GM18909 (cell line): ENCODE results near the gene LIPG.
A peak's percentile ranks its signal among the peaks of the same experiment; 100 is the strongest.
"Not testable (repeated sequence)": the region's sequence is repeated elsewhere in the genome, so short reads cannot be mapped to it uniquely, and the experiment has no call there.

Source experiments
- ATAC-seq: cut with Tn5 transposase; IDR thresholded peaks from one replicate; pipeline ENCODE4 v1.9.1; 2021; ENCODE audit warnings: mild to moderate bottlenecking; ENCODE audit not compliant: unreplicated experiment, poor library complexity

LIPG gene

DNA sequence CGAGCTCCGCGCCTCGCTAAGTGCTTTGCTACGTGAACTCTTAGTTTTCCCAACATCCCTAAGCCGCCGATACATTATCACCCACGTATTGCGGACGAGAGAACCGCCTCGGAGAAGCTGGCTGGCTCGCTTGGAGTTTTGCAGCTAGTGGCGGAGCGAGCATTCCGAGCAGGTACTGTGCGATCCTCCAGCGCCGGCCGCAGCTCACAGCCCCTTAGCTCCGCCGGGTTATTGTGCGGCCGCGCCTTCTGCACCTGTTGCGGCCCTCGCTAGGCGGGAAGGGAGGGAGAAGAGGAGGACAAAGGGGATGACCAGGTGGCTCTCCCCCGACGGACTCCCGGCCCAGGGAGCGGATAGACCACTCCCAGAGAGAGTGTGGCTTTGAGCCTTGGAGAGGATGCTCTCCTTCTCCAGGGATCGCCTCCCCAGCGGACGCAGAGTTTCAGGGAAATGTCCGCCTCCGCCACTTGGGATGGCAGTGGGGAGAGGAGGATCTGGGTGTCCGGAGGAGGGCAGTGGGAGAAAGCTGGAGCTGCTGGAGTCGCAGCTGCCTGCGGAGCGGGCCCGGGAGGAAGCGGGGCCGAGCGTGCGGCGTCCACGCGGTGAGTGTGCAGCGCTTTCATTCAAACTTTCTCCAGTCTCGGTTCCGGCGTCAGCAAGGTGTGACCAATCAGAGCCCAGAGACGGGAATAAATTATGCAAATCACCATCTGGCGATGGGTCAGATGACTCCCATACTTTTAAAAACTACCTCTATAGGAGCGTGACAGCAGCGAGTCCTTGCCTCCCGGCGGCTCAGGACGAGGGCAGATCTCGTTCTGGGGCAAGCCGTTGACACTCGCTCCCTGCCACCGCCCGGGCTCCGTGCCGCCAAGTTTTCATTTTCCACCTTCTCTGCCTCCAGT, at the start of gene LIPG:
TSS of gene LIPG (plus strand) at position 769 of the 905 bp plus-strand sequence. CDS start 252 bp downstream, outside the sequence.
- ATAC-seq: peak; percentile 80

- not testable (repeated sequence) for ATAC-seq
Observed at GRCh38 chr18:49512876-49513275, 49.0 kb upstream of the LIPG start.

- ATAC-seq: no peak
Observed at GRCh38 chr18:49514577-49514976, 47.3 kb upstream of the LIPG start.

- ATAC-seq: not testable (repeated sequence)
Observed at GRCh38 chr18:49515003-49515402, 46.9 kb upstream of the LIPG start.

DNA sequence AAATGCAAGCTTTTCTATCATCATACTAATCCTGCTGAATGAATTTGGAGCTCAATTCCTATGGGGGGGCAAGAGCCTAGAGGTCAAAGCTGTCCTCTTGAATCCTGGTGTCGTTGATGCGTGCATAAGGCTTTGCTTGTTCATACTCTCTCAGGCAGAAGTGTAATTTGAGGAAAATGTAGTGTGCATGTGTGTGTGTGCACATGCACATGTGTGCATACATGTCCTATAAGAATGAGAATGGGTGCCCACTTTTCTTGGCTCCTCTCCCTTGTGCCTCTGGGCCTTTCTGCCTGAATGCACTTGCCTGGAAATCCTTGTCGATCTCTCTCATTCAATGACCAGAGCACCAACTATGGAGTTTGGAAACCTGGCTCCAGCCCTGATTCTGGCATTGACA, 46.3 kb upstream of the LIPG start:
- no peak for ATAC-seq

DNA sequence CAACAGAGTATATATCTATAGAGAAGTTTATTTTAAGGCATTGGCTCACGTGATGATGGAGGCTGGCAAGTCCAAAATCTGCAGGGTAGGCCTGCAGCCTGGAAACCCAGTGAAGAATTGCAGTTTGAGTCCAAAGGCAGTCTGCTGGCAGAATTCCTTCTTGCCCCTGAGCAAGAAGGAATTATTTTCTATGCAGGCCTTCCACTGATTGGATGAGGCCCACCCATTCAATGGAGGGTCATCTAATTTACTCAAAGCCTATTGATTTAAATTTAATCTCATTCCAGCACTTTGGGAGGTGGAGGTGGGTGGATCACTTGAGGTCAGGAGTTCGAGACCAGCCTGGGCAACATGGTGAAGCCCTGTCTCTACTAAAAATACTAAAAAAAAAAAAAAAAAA, 44.4 kb upstream of the LIPG start:
- ATAC-seq: no peak

DNA sequence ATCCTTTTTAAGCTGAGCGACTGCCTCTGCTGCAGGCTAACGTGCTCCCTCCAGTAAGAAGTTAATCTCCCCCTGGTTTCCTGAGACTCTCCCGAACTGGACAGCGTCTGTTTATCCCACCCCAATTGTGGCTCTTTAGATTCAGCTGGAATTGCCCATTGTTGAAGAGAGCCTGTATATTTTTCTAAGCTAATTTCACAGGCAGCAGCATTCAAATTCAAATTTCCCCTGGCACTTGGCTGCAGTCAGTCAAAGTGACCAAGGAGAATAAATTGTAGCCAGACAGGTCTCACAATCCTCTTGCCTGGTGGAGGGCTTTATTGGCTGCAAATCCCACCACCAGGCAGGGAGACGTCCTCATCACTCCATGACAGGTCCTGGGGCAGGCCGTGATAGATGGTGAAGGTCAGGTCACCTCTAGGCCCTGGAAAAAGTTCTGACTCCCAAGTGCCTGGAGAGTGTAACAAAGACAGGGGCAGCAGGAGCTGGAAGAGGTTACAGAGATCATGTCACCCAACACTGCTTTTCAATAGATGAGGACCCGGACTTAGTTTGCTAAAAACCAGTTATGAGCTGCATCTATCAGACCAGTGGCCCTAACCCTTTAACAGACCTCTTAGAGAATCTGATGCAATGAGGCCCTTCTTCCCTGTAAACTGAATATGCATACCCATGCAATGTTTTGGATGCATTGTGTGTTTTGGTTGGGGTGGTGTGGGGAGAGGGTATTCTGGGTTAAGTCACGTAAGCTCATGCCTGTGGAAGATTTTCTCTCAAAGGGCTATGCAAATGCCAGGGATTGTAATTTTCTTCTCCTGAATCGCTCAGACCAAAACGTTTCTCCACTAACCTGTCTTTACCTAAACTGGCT, 42.5 kb upstream of the LIPG start:
- ATAC-seq: no peak

DNA sequence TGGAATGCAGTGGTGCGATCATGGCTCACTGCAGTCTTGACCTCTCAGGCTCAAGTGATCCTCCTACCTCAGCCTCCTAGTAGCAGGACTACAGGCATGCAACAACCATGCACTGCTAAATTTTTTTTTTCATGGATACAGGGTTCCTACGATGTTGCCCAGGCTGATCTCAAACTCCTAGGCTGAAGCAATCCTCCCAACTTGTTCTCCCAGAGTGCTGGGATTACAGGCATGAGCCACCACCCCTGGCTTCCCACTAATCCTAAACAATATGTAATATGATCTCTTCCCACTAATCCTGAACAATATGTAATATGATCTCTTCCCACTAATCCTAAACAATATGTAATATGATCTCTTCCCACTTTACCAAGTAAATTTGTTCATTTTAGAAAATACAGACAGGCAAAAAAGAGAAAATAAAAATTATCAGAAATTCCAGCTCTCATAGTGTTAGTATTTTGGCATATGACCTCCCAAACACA, 41.2 kb upstream of the LIPG start:
- no peak for ATAC-seq

DNA sequence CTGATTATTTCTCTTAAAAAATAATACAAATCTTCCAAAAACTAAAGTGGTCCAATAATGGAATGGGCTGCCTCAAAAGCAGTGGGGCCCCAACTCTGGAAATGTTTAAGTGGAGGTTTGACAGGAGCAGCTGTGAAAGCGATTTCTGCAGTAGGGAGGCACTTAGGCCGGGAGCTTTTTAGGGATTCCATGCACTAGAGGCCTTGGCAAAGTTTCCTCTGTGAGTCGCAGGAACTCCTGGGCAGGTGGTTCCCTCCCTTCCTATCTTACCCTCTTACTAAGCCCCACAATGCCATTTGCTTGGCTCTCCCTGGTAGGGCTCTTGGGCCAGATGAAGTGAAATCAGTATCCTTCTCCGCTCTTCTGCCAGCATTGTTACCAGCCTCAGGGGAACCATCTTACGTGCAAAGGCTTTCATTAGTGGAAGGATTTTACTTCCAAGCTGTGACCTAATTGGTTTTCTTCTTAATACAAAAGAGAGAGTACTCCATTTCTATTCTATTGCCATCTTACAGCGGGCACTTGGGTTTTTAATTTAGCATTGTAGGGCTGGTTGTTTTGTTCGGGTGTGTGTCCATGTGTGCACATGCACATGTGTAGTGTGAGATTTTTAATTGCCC, 40.5 kb upstream of the LIPG start:
- ATAC-seq: no peak

GRCh38 chr18:49523580-49524093, 38.2 kb upstream of the LIPG start:
- not testable (repeated sequence) for ATAC-seq

- no peak for ATAC-seq
Observed at GRCh38 chr18:49524349-49524748, 37.5 kb upstream of the LIPG start.

DNA sequence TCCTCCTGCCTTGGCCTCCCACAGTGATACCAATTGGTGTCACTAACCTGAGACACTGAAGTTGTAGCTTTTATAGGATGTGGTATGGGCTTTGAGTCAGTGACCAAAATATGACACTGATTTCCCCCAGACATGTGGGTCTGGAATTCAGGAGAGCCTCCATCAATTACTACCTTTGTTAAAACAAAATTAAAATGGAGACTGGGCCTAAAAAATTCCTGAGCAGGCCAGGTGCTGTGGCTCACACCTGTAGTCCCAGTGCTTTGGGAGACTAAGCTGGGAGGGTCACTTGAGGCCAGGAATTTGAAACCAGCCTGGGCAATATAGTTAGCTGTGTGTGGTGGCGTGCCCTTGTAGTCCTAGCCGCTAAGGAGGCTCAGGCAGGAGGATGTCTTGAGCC, 36.9 kb upstream of the LIPG start:
- no peak for ATAC-seq

DNA sequence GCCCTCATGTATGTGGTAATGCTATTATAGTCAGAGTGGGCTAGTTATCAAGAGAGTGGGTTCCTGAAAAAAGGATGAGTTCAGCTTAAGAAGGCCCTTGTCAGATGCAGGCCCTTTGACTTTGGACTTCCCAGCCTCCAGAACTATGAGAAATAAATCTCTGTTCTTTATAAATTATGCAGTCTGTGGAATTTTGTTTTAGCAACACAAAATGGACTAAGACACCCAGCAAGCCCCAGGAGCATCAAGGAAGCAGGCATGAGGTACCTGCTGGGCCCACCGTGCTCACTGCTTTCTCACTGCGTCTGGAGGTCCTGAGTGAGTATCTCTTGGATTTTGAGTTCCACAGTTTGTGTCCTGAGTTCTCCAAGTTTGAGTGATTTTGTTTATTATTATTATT, 35.9 kb upstream of the LIPG start:
- ATAC-seq: no peak

DNA sequence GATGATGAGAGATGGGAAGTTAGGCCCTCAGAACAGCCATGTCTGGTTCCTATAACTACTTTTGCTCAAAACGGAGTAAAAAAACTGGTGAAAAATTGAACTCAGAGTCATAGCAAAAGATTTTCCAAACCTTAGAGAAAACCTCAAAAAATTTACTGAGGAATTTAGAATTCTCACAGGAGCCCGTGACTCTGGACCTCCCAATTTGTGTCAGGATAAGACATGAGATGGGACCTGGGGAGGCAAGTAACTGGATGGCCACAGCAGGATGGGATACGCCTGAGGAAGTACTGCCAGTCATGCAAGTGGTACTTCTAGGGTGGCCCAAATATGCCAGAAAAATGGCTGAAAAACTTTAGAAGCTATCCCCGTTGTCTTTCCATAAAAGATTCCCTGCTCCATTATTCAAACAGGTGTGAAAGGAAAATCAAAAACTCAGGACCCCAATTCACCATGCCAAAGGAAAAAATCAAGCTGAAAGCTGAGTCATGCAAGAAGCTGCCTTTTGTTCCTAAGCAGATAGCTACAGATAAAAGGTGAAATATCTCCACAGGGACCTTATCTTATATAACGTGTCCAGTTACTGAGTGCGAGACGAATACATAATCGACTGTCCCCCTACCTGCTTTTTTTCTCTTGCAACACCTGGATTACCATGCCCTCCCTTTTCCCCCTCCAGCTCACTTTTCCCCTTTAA, 34.1 kb upstream of the LIPG start:
- ATAC-seq: no peak

- ATAC-seq: no peak
Observed at GRCh38 chr18:49529596-49529995, 32.3 kb upstream of the LIPG start.

GRCh38 chr18:49531678-49532153, 30.1 kb upstream of the LIPG start:
- ATAC-seq: no peak

DNA sequence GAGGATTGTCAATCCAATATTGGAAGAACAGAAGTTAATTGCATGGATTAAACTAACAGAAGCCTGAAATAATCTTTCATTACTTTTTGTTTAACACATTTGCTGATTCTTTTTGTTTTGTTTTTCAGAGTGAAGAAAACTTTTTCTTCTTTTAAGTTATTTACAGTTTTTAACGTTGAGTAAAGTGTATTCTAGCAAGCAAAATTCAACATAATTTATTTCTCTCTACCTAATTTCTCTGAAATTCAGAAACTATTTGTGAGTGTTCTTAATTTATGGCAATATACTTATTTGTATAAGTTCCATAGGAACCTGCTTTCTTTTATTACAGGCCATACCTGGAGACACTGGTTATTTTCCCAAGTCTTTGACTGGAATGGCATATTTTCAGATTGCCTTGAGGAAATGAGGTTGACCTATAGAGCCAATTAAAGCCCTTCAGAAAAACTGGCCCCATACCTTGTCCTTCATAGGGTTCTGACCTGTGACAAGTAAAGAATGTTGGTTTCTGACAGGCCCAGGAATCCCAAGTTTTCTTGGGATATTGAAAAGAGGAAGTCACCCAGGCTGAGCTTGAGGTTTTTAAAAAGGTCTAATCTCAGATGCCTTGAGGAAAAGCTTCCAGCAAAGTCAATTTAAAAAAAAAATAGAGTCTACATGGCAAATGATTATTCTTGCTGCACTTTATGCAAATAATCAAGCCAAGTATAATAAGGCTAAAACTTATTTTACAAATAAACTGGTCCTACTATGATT, 26.8 kb upstream of the LIPG start:
- no peak for ATAC-seq

- no peak for ATAC-seq
Observed at GRCh38 chr18:49537232-49537896, 24.5 kb upstream of the LIPG start.
